ENCODE data around the gene KRTAP9-7.

DNA sequence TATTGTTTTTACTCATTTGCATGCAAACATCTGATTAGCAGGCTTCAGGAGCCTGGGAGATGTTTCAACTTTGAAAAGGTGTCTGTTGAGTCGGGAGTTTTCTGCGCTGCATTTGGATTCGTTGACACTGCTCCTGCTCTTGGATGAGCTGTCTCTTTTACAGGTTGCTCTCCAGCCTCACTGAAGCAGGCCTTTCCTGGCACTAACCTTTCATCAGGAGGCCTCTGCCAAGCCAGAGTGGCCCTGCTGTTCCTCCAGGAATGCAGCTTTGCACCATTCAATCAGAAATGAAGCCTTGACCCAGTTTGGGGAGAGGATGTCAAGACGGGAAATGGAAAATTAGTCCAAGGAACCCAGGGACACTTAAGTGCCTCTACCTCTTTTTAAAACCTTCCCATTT, 27.5 kb downstream of the KRTAP9-7 start:
- TF ChIP-seq MYC (IDR thresholded peaks at IDR 0.05; ENCODE audit: low read depth, low read length) = no peak
- TF ChIP-seq, protein P1, sequence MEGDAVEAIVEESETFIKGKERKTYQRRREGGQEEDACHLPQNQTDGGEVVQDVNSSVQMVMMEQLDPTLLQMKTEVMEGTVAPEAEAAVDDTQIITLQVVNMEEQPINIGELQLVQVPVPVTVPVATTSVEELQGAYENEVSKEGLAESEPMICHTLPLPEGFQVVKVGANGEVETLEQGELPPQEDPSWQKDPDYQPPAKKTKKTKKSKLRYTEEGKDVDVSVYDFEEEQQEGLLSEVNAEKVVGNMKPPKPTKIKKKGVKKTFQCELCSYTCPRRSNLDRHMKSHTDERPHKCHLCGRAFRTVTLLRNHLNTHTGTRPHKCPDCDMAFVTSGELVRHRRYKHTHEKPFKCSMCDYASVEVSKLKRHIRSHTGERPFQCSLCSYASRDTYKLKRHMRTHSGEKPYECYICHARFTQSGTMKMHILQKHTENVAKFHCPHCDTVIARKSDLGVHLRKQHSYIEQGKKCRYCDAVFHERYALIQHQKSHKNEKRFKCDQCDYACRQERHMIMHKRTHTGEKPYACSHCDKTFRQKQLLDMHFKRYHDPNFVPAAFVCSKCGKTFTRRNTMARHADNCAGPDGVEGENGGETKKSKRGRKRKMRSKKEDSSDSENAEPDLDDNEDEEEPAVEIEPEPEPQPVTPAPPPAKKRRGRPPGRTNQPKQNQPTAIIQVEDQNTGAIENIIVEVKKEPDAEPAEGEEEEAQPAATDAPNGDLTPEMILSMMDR (IDR thresholded peaks at IDR 0.05; ENCODE audit: low read depth, low read length) = no peak

Data from NB4 (cell line).